Kidney (tissue), 14 donors: ENCODE data around the gene SOCS3. TPM values are rescaled to one million over a fixed set of nuclear protein-coding genes. Genes with fewer than 3 reads are reported as not detected.

Experiments used
- DNase-seq, 5 donors: peaks; one replicate each; pipeline ENCODE4 v3.0.0-alpha.2; 2013 to 2020
- FAIRE-seq: peaks from 2 replicates; lab custom pipeline; 2012; peaks lifted over from hg19 to GRCh38; lab: Jason Lieb, UNC
- H3K27ac ChIP-seq, 2 donors: one replicate each; pipeline ENCODE4 v1.7.0; 2013; ENCODE audit warnings: low read depth in 2 of 2, low read length in 2 of 2, inconsistent platforms in 1 of 2
- H3K27me3 ChIP-seq: one replicate; pipeline ENCODE4 v1.7.1; 2013; ENCODE audit warnings: low read length, inconsistent platforms; ENCODE audit not compliant: control insufficient read depth, insufficient read depth
- H3K36me3 ChIP-seq, 3 donors: one replicate each; pipeline versions ENCODE4 v1.7.0 to v1.7.1; 2013; ENCODE audit warnings: low read length in 3 of 3, control low read depth in 1 of 3, inconsistent platforms in 1 of 3; ENCODE audit not compliant: insufficient read depth in 3 of 3, control insufficient read depth in 2 of 3
- H3K4me1 ChIP-seq, 3 donors: one replicate each; pipeline versions ENCODE4 v1.7.0 to v1.7.1; 2013; ENCODE audit warnings: low read length in 3 of 3, inconsistent platforms in 1 of 3, low read depth in 1 of 3; ENCODE audit not compliant: control insufficient read depth in 2 of 3, insufficient read depth in 2 of 3
- H3K4me3 ChIP-seq, 3 donors: one replicate each; pipeline versions ENCODE4 v1.7.0 to v1.8.1; 2013; ENCODE audit warnings: low read length in 3 of 3, control low read depth in 1 of 3, inconsistent platforms in 1 of 3
- H3K9ac ChIP-seq, 3 donors: one replicate each; pipeline versions ENCODE4 v1.7.0 to v1.7.1; 2013; ENCODE audit warnings: low read length in 3 of 3, control low read depth in 1 of 3, inconsistent platforms in 1 of 3
- H3K9me3 ChIP-seq, 3 donors: one replicate each; pipeline versions ENCODE4 v1.7.0 to v1.7.1; 2013; ENCODE audit warnings: low read length in 3 of 3, control low read depth in 1 of 3, inconsistent platforms in 1 of 3; ENCODE audit not compliant: control insufficient read depth in 2 of 3, insufficient read depth in 1 of 3
- intact Hi-C: fragments of 100-400 bp; cut with DNase I; formaldehyde crosslinking; loops from one replicate; pipeline ENCODE4 v1.11.1; 2022
- polyA plus RNA-seq: library from polyadenylated mRNA; stranded (reverse); fragments of 350-450 nt; fragmentation: Illumina TruSeq; extraction: RNeasy Lipid Tissue Mini Kit (QIAGEN cat#74804); gene quantifications from one replicate; pipeline ENCODE4 v1.2.3, GENCODE V29; 2014; ENCODE audit warnings: low read depth, low replicate concordance; ENCODE audit not compliant: insufficient read depth
- total RNA-seq: library from RNA; stranded (reverse); fragmentation: NEBNext Ultra II Directional; extraction: Animal tissue kit (Norgen Biotek cat#: 25700); gene quantifications from one replicate; pipeline ENCODE4 v1.2.1, GENCODE V29; 2021
- TF ChIP-seq, protein P1 (sequence below): IDR thresholded peaks from 3 replicates; pipeline ENCODE4 v1.5.1; 2012; ENCODE audit warnings: mild to moderate bottlenecking, moderate library complexity, borderline replicate concordance; ENCODE audit not compliant: insufficient read depth; ENCODE audit errors: extremely low read depth
- donor health status: control.
- donor health status: control.
- donor health status: control.
- donor health status: control.
- donor health status: control.
- donor health status: DM: yes; HTN: yes; CAD: no.
- donor health status: Normal renal cell carcinoma (clear cell type).

SOCS3 gene
- total and polyA plus RNA-seq, 2 donors from 2014 or later: 31.2 to 110 TPM

DNA sequence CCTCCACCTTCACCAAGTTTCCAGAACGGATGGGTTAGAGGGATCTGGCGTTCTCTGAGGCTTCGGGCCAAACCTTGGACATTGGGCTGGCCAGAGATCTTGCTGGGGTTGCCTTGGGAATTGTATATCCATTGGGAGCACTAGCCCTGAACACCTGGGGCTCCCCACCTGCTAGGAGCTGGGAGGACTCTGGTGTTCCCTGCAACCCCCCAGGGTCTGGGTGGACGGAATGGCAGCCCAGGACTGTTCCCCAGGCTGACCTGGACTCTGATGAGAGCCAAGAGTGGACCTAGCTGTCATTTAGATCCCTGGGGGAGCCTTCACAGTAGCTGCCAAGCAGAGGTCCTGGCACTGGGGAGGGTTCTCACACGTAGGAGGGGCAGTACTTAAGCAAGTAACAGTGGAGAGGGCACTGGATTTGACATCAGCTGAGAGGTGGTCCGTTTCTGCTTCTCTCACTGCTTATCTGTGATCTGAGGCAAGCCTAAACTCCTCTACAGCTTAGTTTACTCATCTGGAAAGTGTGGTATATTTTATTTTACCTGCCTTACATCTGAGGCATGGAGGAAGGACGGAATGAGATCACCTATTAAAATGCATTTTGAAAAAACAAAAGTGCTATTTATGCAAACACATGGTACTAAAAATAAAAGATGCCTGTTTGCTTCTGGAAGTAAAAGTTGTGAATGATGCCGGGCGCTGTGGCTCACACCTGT lies 11.7 kb downstream of the SOCS3 start:
- Histone ChIP-seq H3K36me3 (no peaks in the 10 kb centered on the region), H3K9me3 (no peaks in the 10 kb centered on the region), H3K27ac (no peak overlapping the region), H3K4me1 (peaks cover 0 to 26% (median 8%) of the 10 kb centered on the region in 3 donors), H3K9ac (no peak overlapping the region), H3K27me3 (no peaks in the 10 kb centered on the region), H3K4me3 (no peak overlapping the region)
- DNase-seq: peak in 1 of 5 donors; percentile 55
- TF ChIP-seq, protein P1, sequence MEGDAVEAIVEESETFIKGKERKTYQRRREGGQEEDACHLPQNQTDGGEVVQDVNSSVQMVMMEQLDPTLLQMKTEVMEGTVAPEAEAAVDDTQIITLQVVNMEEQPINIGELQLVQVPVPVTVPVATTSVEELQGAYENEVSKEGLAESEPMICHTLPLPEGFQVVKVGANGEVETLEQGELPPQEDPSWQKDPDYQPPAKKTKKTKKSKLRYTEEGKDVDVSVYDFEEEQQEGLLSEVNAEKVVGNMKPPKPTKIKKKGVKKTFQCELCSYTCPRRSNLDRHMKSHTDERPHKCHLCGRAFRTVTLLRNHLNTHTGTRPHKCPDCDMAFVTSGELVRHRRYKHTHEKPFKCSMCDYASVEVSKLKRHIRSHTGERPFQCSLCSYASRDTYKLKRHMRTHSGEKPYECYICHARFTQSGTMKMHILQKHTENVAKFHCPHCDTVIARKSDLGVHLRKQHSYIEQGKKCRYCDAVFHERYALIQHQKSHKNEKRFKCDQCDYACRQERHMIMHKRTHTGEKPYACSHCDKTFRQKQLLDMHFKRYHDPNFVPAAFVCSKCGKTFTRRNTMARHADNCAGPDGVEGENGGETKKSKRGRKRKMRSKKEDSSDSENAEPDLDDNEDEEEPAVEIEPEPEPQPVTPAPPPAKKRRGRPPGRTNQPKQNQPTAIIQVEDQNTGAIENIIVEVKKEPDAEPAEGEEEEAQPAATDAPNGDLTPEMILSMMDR: no peak
- intact Hi-C loops: no loop called here
- FAIRE-seq: no peak

DNA sequence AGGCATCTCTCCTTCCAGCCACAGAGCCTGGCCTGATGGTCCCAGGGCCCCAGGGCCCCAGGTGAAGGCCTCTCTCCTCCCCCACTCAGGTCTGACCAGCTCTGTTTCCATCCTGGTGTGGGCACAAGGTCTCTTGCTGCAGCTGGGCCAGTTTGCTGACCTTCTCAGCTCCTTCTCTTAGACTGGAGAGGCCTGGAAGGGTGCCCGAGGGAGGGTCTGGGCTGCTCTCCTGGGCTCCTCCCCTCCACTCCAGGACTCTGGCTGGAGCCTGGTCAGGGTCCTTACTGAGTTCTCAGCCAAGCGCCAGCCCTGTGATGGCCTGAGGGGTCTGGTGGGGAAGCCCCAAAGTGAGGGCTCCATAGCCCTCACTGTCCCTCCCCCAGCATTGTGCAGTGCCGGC lies 12.4 kb downstream of the SOCS3 start:
- intact Hi-C loops: no loop called here
- peak in 1 of 5 donors; percentile 70 for DNase-seq

DNA sequence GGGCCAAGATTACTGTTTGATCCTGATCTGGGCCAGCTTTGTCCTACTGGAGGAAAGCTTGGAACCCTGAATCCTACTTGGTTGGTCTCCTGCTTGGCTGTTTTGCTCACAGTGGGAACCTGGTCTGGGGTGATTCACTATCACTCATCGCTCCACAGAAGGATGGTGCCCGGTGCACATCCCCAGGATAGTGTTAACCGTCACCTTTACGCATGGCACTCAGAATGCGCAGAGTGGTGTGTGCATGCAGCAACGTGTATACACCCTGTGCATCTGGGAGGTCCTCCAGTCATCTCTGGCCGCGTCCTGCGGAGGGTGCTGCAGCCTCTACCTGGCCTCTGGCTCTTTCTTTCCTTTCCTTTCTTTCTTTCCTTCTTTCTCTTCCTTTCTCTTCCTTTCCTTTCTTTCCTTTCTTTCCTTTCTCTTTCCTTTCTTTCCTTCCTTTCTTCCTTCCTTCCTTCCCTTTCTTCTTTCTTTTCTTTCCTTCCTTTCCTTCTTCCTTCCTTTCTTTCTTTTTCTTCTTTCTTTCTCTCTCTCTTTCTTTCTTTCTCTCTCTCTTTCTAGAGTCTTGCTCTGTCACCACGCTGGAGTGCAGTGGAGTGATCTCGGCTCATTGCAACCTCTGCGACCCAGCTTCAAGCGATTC lies 13.1 kb downstream of the SOCS3 start:
- Histone ChIP-seq H3K9me3 (no peaks in the 10 kb centered on the region), H3K4me3 (no peak overlapping the region), H3K27ac (no peak overlapping the region), H3K27me3 (no peaks in the 10 kb centered on the region), H3K36me3 (no peaks in the 10 kb centered on the region), H3K4me1 (peaks cover 0 to 22% (median under 1%) of the 10 kb centered on the region in 3 donors), H3K9ac (no peak overlapping the region)
- intact Hi-C loops: no loop called here
- FAIRE-seq: no peak
- DNase-seq: peak in 1 of 5 donors; percentile 58
- TF ChIP-seq, protein P1: no peak

More for the DNA sequence above, 12.4 kb downstream of the SOCS3 start:
- no peak overlapping the region for H3K9ac ChIP-seq
- FAIRE-seq: no peak
- H3K4me3 ChIP-seq: no peak overlapping the region
- peaks cover 0 to 29% (median 8%) of the 10 kb centered on the region in 3 donors for H3K4me1 ChIP-seq
- no peaks in the 10 kb centered on the region for H3K9me3 ChIP-seq
- H3K27ac ChIP-seq: no peak overlapping the region
- no peaks in the 10 kb centered on the region for H3K27me3 ChIP-seq
- no peaks in the 10 kb centered on the region for H3K36me3 ChIP-seq
- TF ChIP-seq, protein P1: no peak
